HG03108 (cell line): ENCODE measurements around the gene ERAS.
"Not testable (repeated sequence)": the region's sequence is repeated elsewhere in the genome, so short reads cannot be mapped to it uniquely, and the experiment has no call there.

Experiments used
- ATAC-seq: cut with Tn5 transposase; IDR thresholded peaks from one replicate; pipeline ENCODE4 v1.9.1; 2021; ENCODE audit warnings: moderate library complexity; ENCODE audit not compliant: unreplicated experiment

The ERAS gene

GRCh38 chrX:48831136-48831908 is 5.0 kb downstream of the ERAS start:
- no peak for ATAC-seq

GRCh38 chrX:48831909-48832291 is 5.6 kb downstream of the ERAS start:
- ATAC-seq, result no peak

GRCh38 chrX:48833542-48834138 is 7.3 kb downstream of the ERAS start:
- ATAC-seq, result no peak

GRCh38 chrX:48834383-48834709 is 8.0 kb downstream of the ERAS start:
- ATAC-seq, result no peak

GRCh38 chrX:48835524-48836329 is 9.4 kb downstream of the ERAS start, which contains the start of gene PCSK1N:
TSS of gene PCSK1N (minus strand) at chrX:48835610. CDS start at chrX:48835532, 78 bp downstream.
- no peak for ATAC-seq

- ATAC-seq, result no peak
Observed at GRCh38 chrX:48839686-48840085, 13.4 kb downstream of the ERAS start.

GRCh38 chrX:48848847-48849246 is 22.5 kb downstream of the ERAS start:
- no peak for ATAC-seq

GRCh38 chrX:48852857-48853256 is 26.5 kb downstream of the ERAS start:
- ATAC-seq, result no peak

GRCh38 chrX:48853494-48853893 is 27.2 kb downstream of the ERAS start:
- not testable (repeated sequence) for ATAC-seq

- not testable (repeated sequence) for ATAC-seq
Observed at GRCh38 chrX:48854121-48854804, 27.9 kb downstream of the ERAS start.

GRCh38 chrX:48854898-48855297 is 28.6 kb downstream of the ERAS start:
- ATAC-seq, result no peak

GRCh38 chrX:48864210-48864609 is 37.9 kb downstream of the ERAS start:
- no peak for ATAC-seq

- not testable (repeated sequence) for ATAC-seq
Observed at GRCh38 chrX:48872017-48872416, 45.7 kb downstream of the ERAS start.

- not testable (repeated sequence) for ATAC-seq
Observed at GRCh38 chrX:48876944-48877343, 50.6 kb downstream of the ERAS start.
